Heart right ventricle (tissue), 16 donors: ENCODE measurements around the gene UPK3B. TPM values are rescaled to one million over a fixed set of nuclear protein-coding genes. Genes with fewer than 3 reads are reported as not detected.
"Not testable (repeated sequence)": the region's sequence is repeated elsewhere in the genome, so short reads cannot be mapped to it uniquely, and the experiment has no call there.

Source experiments
- ATAC-seq, 8 donors: fragments of 200-7000 bp; cut with Tn5 transposase; one replicate each; pipeline ENCODE4 v1.9.1; 2020; ENCODE audit warnings: mild to moderate bottlenecking in 8 of 8, moderate library complexity in 8 of 8, moderate number of reproducible peaks in 1 of 8
- DNase-seq, 2 donors: peaks; one replicate each; pipeline ENCODE4 v3.0.0-alpha.2; 2020
- H3K27ac ChIP-seq, 10 donors: fragments of 200-600 bp; sonication (generic) in 2 of 10; one replicate each; pipeline versions ENCODE4 v1.5.0 to v1.8.0; 2020 to 2022; ENCODE audit warnings: mild to moderate bottlenecking in 3 of 10
- H3K27me3 ChIP-seq, 7 donors: fragments of 200-600 bp; one replicate each; pipeline ENCODE4 v1.8.0; 2021 to 2022; ENCODE audit warnings: mild to moderate bottlenecking in 2 of 7
- H3K36me3 ChIP-seq, 9 donors: fragments of 200-600 bp; sonication (generic) in 1 of 9; one replicate each; pipeline versions ENCODE4 v1.5.0 to v1.8.0; 2020 to 2022; ENCODE audit warnings: mild to moderate bottlenecking in 2 of 9
- H3K4me1 ChIP-seq, 9 donors: fragments of 200-600 bp; sonication (generic) in 1 of 9; one replicate each; pipeline versions ENCODE4 v1.5.0 to v1.8.0; 2020 to 2022; ENCODE audit warnings: mild to moderate bottlenecking in 4 of 9
- H3K4me3 ChIP-seq, 10 donors: fragments of 200-600 bp; sonication (generic) in 2 of 10; one replicate each; pipeline versions ENCODE4 v1.5.0 to v1.8.0; 2020 to 2022; ENCODE audit warnings: mild to moderate bottlenecking in 7 of 10, moderate library complexity in 2 of 10
- H3K9me3 ChIP-seq, 11 donors: fragments of 200-600 bp in 10 of 11; sonication (generic) in 2 of 11; one replicate each; pipeline versions ENCODE4 v1.5.0 to v1.8.0; 2013 to 2022; ENCODE audit warnings: mild to moderate bottlenecking in 2 of 11, control low read depth in 1 of 11, moderate library complexity in 1 of 11
- CTCF ChIP-seq, 9 donors: fragments of 200-600 bp; sonication (generic) in 2 of 9; IDR thresholded peaks; one replicate each; pipeline versions ENCODE4 v1.5.0 to v1.8.0; 2021 to 2022; ENCODE audit warnings: antibody characterized with exemption in 9 of 9, mild to moderate bottlenecking in 5 of 9, moderate library complexity in 1 of 9
- WGBS, 2 donors: extraction: QIAGEN DNeasy Blood & Tissue Kit; methylation state at CpG; one replicate each; pipeline ENCODE4 v1.1.7; 2013; ENCODE audit warnings: inconsistent platforms in 1 of 2; 5-methylcytosine and 5-hydroxymethylcytosine counted together
- intact Hi-C, 10 donors: fragments of 100-400 bp; cut with DNase I; formaldehyde crosslinking; loops; one replicate each; pipeline versions ENCODE4 v1.11.1 to v1.14.2; 2022
- long read RNA-seq, 3 donors: library from polyadenylated mRNA; unstranded; transcript quantifications; one replicate each; pipeline ENCODE4 v2.0.0, GENCODE V29; 2020 to 2021
- polyA plus RNA-seq, 2 donors: library from polyadenylated mRNA; stranded (reverse); fragments of 200-250 nt; gene quantifications; one replicate each; pipeline ENCODE4 v1.2.3, GENCODE V29; 2013
- total RNA-seq, 10 donors: library from RNA; stranded (reverse); fragmentation: NEBNext Ultra II Directional in 3 of 10; extraction: Animal tissue kit (Norgen Biotek cat#: 25700) in 3 of 10; gene quantifications; one replicate each; pipeline versions ENCODE4 v1.2.1 to v1.2.4, GENCODE V29; 2021 to 2023
- donor health status: Arrhythmogenic right ventricular cardiomyopathy.
- donor health status: ischemic (EF 13 %, LVEDD 7.1; RV severe dilation, severe dysfunction).
- donor health status: healthy with polysubstance abuse.
- donor health status: DM: no; HTN: yes; CAD: no.
- donor health status: DM: no; HTN: no; CAD: no.
- donor health status: ischemic (EF 25% LVEDD 6.9; RV normal size, moderate dysfunction).
- donor health status: ischemic (EF 25% LVEDD 5.7; RV mildly dilated, moderate dysfunction).
- donor health status: healthy.
- donor health status: DM: yes; HTN: yes; CAD: no.
- donor health status: Ischemic cardiomyopathy.
- donor health status: ischemic (EF 35%, LVEDD 5.7; RV mildly dilated, moderate dysfunction).
- donor health status: nonischemic (EF 11% LVEDD 7.7; RV severe dilation, severe dysfunction).
- donor health status: DM: yes; HTN: yes; CAD: no.
- donor health status: PGD.
- donor health status: ischemic (EF 29% LVEDD 5.4; RV normal size, mild dysfunction).
- donor health status: nonischemic (EF 23%, LVEDD 6.1; RV moderate dilation, normal function).

UPK3B gene
- total RNA-seq, result 1 to 10 TPM in 1 of 10 donors, under 1 TPM in 7, not detected in 2; 0.24 to 2.7 (median 0.65) TPM
- polyA plus RNA-seq, result under 1 TPM in 1 of 2 donors, not detected in 1; 0.09 TPM
- long read RNA-seq, donor 1, result 0 reads
- long read RNA-seq, donor 2, result 0 reads
- long read RNA-seq, donor 3, result 0 reads

- H3K9me3 ChIP-seq, result no peaks in the 10 kb centered on the region
- 44 to 53% methylated on average over 20 of the region's 20 CpGs for WGBS, 2 donors
- intact Hi-C loops, result loop anchor here in 1 of 10 donors (10.0 kb wide), 1 partner anchor 485 kb away; no protein-coding TSS in a partner anchor
- no peak for DNase-seq
- H3K27me3 ChIP-seq, result no peaks in the 10 kb centered on the region
- H3K4me3 ChIP-seq, result no peak within 1 kb of the TSS
- ATAC-seq, result no peak
- H3K36me3 ChIP-seq, result peaks cover 0 to 25% (median 5%) of the 10 kb centered on the region in 9 donors
- peaks cover 0 to 16% (median 5%) of the 10 kb centered on the region in 9 donors for H3K4me1 ChIP-seq
- no peak for TF ChIP-seq CTCF (IDR thresholded peaks at IDR 0.05)
- no peak within 1 kb of the TSS for H3K27ac ChIP-seq
Observed at GRCh38 chr7:76509931-76510877, at the start of gene UPK3B. Gene UPK3B, plus strand, starts transcription at chr7:76510552. Its CDS starts 101 bp downstream, at chr7:76510653.

- WGBS, 2 donors, result 91% methylated on average over 12 to 14 of the region's 20 CpGs
- H3K4me3 ChIP-seq, H3K9me3 ChIP-seq, H3K36me3 ChIP-seq, H3K4me1 ChIP-seq, ATAC-seq, intact Hi-C loops, DNase-seq, H3K27ac ChIP-seq, H3K27me3 ChIP-seq: not testable (repeated sequence)
Observed at GRCh38 chr7:76460767-76461166, 49.6 kb upstream of the UPK3B start.

GRCh38 chr7:76461464-76462101 lies 48.8 kb upstream of the UPK3B start, which contains the start of gene DTX2:
Gene DTX2, plus strand, starts transcription at chr7:76461709. Its CDS starts 18,801 bp downstream, at chr7:76480510.
- peak within 1 kb of the TSS in 8 of 10 donors; percentile 55 to 82 (median 64) for H3K27ac ChIP-seq
- intact Hi-C loops, H3K9me3 ChIP-seq, H3K4me1 ChIP-seq, H3K27me3 ChIP-seq, H3K36me3 ChIP-seq: not testable (repeated sequence)
- ATAC-seq (peak; percentile 96 to 98 (median 97)), DNase-seq (peak in 1 of 2 donors; percentile 33)
- peak in 4 of 9 donors; percentile 9 to 21 (median 14) for TF ChIP-seq CTCF (IDR thresholded peaks at IDR 0.05)
- peak within 1 kb of the TSS; percentile 32 to 60 (median 55) for H3K4me3 ChIP-seq
- 0% methylated on average over 15 to 16 of the region's 54 CpGs for WGBS, 2 donors

GRCh38 chr7:76462271-76462882 lies 48.0 kb upstream of the UPK3B start:
- H3K4me3 ChIP-seq, H3K36me3 ChIP-seq, H3K27ac ChIP-seq, H3K27me3 ChIP-seq, DNase-seq, intact Hi-C loops, H3K9me3 ChIP-seq, H3K4me1 ChIP-seq: not testable (repeated sequence)
- WGBS, 2 donors, result no CpG with 5 or more reads among the region's 17 CpGs
- ATAC-seq, result peak in 7 of 8 donors; percentile 6 to 26 (median 23)

- H3K27ac ChIP-seq, intact Hi-C loops, DNase-seq, H3K36me3 ChIP-seq, H3K4me3 ChIP-seq, H3K9me3 ChIP-seq, H3K27me3 ChIP-seq, ATAC-seq: not testable (repeated sequence)
- H3K4me1 ChIP-seq, result peaks cover 0 to 12% (median 10%) of the 10 kb centered on the region in 9 donors
- 88 to 92% methylated on average over 4 of the region's 5 CpGs for WGBS, 2 donors
Observed at GRCh38 chr7:76464959-76465358, 45.4 kb upstream of the UPK3B start.

GRCh38 chr7:76465950-76466349 lies 44.4 kb upstream of the UPK3B start:
- Histone ChIP-seq H3K27ac (peak overlapping the region in 1 of 10 donors; percentile 48), H3K4me1 (peaks cover 0 to 12% (median 10%) of the 10 kb centered on the region in 9 donors)
- H3K9me3 ChIP-seq, intact Hi-C loops, H3K27me3 ChIP-seq, H3K36me3 ChIP-seq, DNase-seq, H3K4me3 ChIP-seq: not testable (repeated sequence)
- ATAC-seq, result peak; percentile 8 to 58 (median 27)
- WGBS, 2 donors, result no CpG with 5 or more reads among the region's 8 CpGs

GRCh38 chr7:76467743-76468404 lies 42.5 kb upstream of the UPK3B start:
- H3K36me3 ChIP-seq, H3K27me3 ChIP-seq, H3K4me3 ChIP-seq, H3K9me3 ChIP-seq, intact Hi-C loops: not testable (repeated sequence)
- ATAC-seq (peak; percentile 56 to 94 (median 79)), DNase-seq (peak; percentile 30 to 54)
- Histone ChIP-seq H3K27ac (peak overlapping the region in 2 of 10 donors; percentile 9 to 13), H3K4me1 (peaks cover 0 to 12% (median 10%) of the 10 kb centered on the region in 9 donors)
- WGBS, 2 donors, result 55 to 57% methylated on average over 10 of the region's 14 CpGs
